Neural progenitor cell (in vitro differentiated cells): ENCODE measurements around the gene ANGEL1. TPM values are rescaled to one million over a fixed set of nuclear protein-coding genes. Genes with fewer than 3 reads are reported as not detected.

Experiments
- DNase-seq: peaks from one replicate; pipeline ENCODE4 v3.0.0-alpha.2; 2016; ENCODE audit warnings: low spot score
- H2AFZ ChIP-seq: fragments of 200-600 bp; sonication (generic); replicated peaks from 2 replicates; pipeline ENCODE4 v1.6.1; 2016; ENCODE audit warnings: antibody characterized with exemption
- H3F3A ChIP-seq: fragments of 200-600 bp; sonication (generic); 2 replicates; pipeline ENCODE4 v1.6.1; 2016; ENCODE audit warnings: antibody characterized with exemption, low read depth
- H3K27ac ChIP-seq: fragments of 200-600 bp; sonication (generic); 2 replicates; pipeline ENCODE4 v1.5.1; 2016; ENCODE audit warnings: mild to moderate bottlenecking
- H3K27me3 ChIP-seq: fragments of 200-600 bp; sonication (generic); 2 replicates; pipeline ENCODE4 v1.6.1; 2016; ENCODE audit warnings: mild to moderate bottlenecking, moderate library complexity
- H3K36me3 ChIP-seq: fragments of 200-600 bp; sonication (generic); 2 replicates; pipeline ENCODE4 v1.5.1; 2016
- H3K4me1 ChIP-seq: fragments of 200-600 bp; sonication (generic); 2 replicates; pipeline ENCODE4 v1.6.1; 2016; ENCODE audit warnings: mixed run types
- H3K4me2 ChIP-seq: fragments of 200-600 bp; sonication (generic); 2 replicates; pipeline ENCODE4 v1.6.1; 2016
- H3K4me3 ChIP-seq: fragments of 200-600 bp; sonication (generic); 2 replicates; pipeline ENCODE4 v1.5.1; 2016
- H3K79me2 ChIP-seq: fragments of 200-600 bp; sonication (generic); 2 replicates; pipeline ENCODE4 v1.6.1; 2016; ENCODE audit warnings: low read depth
- H3K9ac ChIP-seq: fragments of 200-600 bp; sonication (generic); 2 replicates; pipeline ENCODE4 v1.6.1; 2016
- H3K9me3 ChIP-seq: fragments of 200-600 bp; sonication (generic); 2 replicates; pipeline ENCODE4 v1.5.1; 2016; ENCODE audit warnings: low read depth
- H4K20me1 ChIP-seq: fragments of 200-600 bp; sonication (generic); 2 replicates; pipeline ENCODE4 v1.6.1; 2016; ENCODE audit warnings: low read depth
- H3K27ac Mint-ChIP-seq: 3 replicates; pipeline ENCODE4 v1.8.0; 2021; ENCODE audit warnings: mixed read lengths
- H3K27me3 Mint-ChIP-seq: 2 replicates; pipeline ENCODE4 v1.8.0; 2022; ENCODE audit warnings: low read depth, mild to moderate bottlenecking, inconsistent platforms, moderate library complexity, mixed read lengths; ENCODE audit not compliant: insufficient read depth
- H3K36me3 Mint-ChIP-seq: 3 replicates; pipeline ENCODE4 v1.8.0; 2021; ENCODE audit warnings: mixed read lengths
- H3K4me1 Mint-ChIP-seq: 3 replicates; pipeline ENCODE4 v1.8.0; 2021; ENCODE audit warnings: mixed read lengths
- H3K4me3 Mint-ChIP-seq: 3 replicates; pipeline ENCODE4 v1.8.0; 2021; ENCODE audit warnings: mild to moderate bottlenecking, moderate library complexity, mixed read lengths
- H3K9me3 Mint-ChIP-seq: 3 replicates; pipeline ENCODE4 v1.8.0; 2020; ENCODE audit warnings: mixed read lengths
- EZH2 ChIP-seq: fragments of 200-600 bp; sonication (generic); IDR thresholded peaks from 2 replicates; pipeline ENCODE4 v1.6.1; 2017; ENCODE audit warnings: antibody characterized with exemption, mild to moderate bottlenecking, moderate library complexity
- EZH2phosphoT487 ChIP-seq: fragments of 200-600 bp; sonication (generic); IDR thresholded peaks from 2 replicates; pipeline ENCODE4 v1.6.1; 2017; ENCODE audit warnings: antibody characterized with exemption
- total RNA-seq: library from RNA; depleted of rRNA; stranded (reverse); fragments of >200 nt; gene quantifications from 2 replicates; pipeline ENCODE4 v1.2.3, GENCODE V29; 2015; ENCODE audit warnings: low replicate concordance
- TF ChIP-seq, protein P1 (sequence below): fragments of 200-600 bp; sonication (generic); IDR thresholded peaks from 2 replicates; pipeline ENCODE4 v1.5.1; 2017; ENCODE audit warnings: antibody characterized with exemption, mild to moderate bottlenecking

ANGEL1 gene, protein sequence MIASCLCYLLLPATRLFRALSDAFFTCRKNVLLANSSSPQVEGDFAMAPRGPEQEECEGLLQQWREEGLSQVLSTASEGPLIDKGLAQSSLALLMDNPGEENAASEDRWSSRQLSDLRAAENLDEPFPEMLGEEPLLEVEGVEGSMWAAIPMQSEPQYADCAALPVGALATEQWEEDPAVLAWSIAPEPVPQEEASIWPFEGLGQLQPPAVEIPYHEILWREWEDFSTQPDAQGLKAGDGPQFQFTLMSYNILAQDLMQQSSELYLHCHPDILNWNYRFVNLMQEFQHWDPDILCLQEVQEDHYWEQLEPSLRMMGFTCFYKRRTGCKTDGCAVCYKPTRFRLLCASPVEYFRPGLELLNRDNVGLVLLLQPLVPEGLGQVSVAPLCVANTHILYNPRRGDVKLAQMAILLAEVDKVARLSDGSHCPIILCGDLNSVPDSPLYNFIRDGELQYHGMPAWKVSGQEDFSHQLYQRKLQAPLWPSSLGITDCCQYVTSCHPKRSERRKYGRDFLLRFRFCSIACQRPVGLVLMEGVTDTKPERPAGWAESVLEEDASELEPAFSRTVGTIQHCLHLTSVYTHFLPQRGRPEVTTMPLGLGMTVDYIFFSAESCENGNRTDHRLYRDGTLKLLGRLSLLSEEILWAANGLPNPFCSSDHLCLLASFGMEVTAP
- 23.2 and 28.7 TPM in 2 replicates for total RNA-seq

DNA sequence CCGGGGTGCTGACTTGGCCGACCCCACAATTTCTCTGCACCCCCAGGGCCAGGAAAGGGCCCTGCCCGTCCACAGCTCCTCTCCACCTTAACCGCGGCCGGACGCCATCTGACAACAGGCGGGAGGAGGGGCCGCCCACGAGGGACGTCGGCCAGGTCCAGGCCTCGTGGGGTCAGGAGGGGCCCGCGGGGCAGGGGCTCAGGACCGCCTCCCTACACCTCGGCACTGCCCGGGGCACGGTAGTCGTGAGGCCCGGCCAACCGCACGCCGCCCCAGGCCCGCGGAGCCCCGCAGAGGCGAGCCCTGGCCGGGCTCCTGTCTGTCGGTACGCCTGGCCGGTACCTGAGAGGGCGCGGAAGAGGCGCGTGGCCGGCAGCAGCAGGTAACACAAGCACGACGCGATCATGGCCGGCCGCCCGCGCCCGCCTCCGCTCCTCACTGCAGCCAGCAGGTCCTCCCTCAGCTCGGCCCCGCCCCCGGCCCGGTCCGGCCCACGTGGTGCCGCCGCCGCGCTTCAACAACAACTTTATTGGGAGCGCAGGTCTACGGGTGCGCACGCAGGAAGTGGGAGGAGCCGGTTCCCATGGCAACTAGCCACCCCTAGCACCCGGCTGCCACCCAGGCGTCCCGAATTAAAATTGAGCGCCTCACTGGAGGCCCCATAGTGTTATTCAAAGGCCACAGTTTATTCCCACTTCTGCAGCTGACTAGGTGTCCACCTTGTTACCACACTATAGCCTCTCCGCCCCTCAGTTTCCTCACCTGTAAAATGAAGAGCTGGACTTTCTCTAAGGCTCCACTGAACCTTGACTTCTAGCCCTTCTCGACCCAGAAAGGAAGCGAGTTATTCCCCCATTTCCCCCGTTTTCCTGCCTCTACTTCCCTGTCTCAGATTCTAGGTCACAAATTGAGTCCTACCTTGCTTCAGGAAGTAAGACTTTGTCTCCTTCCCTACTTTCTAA, at the start of gene ANGEL1:
TSS of gene ANGEL1 (minus strand) at position 461 of the 962 bp plus-strand sequence. CDS start at position 406, 55 bp downstream.
- H3K27ac Mint-ChIP-seq, result peak within 1 kb of the TSS; percentile 16
- TF ChIP-seq, protein P1, sequence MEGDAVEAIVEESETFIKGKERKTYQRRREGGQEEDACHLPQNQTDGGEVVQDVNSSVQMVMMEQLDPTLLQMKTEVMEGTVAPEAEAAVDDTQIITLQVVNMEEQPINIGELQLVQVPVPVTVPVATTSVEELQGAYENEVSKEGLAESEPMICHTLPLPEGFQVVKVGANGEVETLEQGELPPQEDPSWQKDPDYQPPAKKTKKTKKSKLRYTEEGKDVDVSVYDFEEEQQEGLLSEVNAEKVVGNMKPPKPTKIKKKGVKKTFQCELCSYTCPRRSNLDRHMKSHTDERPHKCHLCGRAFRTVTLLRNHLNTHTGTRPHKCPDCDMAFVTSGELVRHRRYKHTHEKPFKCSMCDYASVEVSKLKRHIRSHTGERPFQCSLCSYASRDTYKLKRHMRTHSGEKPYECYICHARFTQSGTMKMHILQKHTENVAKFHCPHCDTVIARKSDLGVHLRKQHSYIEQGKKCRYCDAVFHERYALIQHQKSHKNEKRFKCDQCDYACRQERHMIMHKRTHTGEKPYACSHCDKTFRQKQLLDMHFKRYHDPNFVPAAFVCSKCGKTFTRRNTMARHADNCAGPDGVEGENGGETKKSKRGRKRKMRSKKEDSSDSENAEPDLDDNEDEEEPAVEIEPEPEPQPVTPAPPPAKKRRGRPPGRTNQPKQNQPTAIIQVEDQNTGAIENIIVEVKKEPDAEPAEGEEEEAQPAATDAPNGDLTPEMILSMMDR, result no peak
- TF ChIP-seq EZH2 (peak; percentile 48), EZH2phosphoT487 (no peak)
- H3K4me1 ChIP-seq, result peaks cover 16% of the 10 kb centered on the region
- H3F3A ChIP-seq, result peaks cover 10% of the 10 kb centered on the region
- no peaks in the 10 kb centered on the region for H3K36me3 ChIP-seq
- H3K27ac ChIP-seq, result no peak within 1 kb of the TSS
- peak within 1 kb of the TSS; percentile 70 for H3K4me3 ChIP-seq
- H4K20me1 ChIP-seq, result no peaks in the 10 kb centered on the region
- no peaks in the 10 kb centered on the region for H3K27me3 ChIP-seq
- H3K9me3 ChIP-seq, result no peaks in the 10 kb centered on the region
- H3K4me2 ChIP-seq, result peak within 1 kb of the TSS; percentile 98
- peaks cover 9% of the 10 kb centered on the region for H3K36me3 Mint-ChIP-seq
- peak within 1 kb of the TSS; percentile 81 for H2AFZ ChIP-seq
- no peaks in the 10 kb centered on the region for H3K9me3 Mint-ChIP-seq
- peaks cover 33% of the 10 kb centered on the region for H3K79me2 ChIP-seq
- peak within 1 kb of the TSS; percentile 28 for H3K9ac ChIP-seq
- DNase-seq, result peak; percentile 93
- H3K27me3 Mint-ChIP-seq, result no peaks in the 10 kb centered on the region
- H3K4me1 Mint-ChIP-seq, result peaks cover 18% of the 10 kb centered on the region
- peak within 1 kb of the TSS; percentile 97 for H3K4me3 Mint-ChIP-seq

- Mint-ChIP-seq H3K27me3 (peaks cover 9% of the 10 kb centered on the region), H3K27ac (no peak overlapping the region), H3K9me3 (no peaks in the 10 kb centered on the region), H3K4me1 (peaks cover 39% of the 10 kb centered on the region), H3K4me3 (peak overlapping the region; percentile 17), H3K36me3 (no peaks in the 10 kb centered on the region)
- H2AFZ ChIP-seq, result no peak overlapping the region
- H3F3A ChIP-seq, result no peaks in the 10 kb centered on the region
- H3K9ac ChIP-seq, result no peak overlapping the region
- no peaks in the 10 kb centered on the region for H4K20me1 ChIP-seq
- no peak overlapping the region for H3K4me3 ChIP-seq
- TF ChIP-seq EZH2phosphoT487 (no peak), EZH2 (no peak)
- TF ChIP-seq, protein P1, result no peak
- H3K4me1 ChIP-seq, result peaks cover 5% of the 10 kb centered on the region
- no peak for DNase-seq
- no peaks in the 10 kb centered on the region for H3K27me3 ChIP-seq
- H3K27ac ChIP-seq, result no peak overlapping the region
- H3K9me3 ChIP-seq, result no peaks in the 10 kb centered on the region
- H3K36me3 ChIP-seq, result no peaks in the 10 kb centered on the region
- H3K79me2 ChIP-seq, result no peaks in the 10 kb centered on the region
- H3K4me2 ChIP-seq, result no peak overlapping the region
Measured at GRCh38 chr14:76861574-76862255, 49.0 kb upstream of the ANGEL1 start.

DNA sequence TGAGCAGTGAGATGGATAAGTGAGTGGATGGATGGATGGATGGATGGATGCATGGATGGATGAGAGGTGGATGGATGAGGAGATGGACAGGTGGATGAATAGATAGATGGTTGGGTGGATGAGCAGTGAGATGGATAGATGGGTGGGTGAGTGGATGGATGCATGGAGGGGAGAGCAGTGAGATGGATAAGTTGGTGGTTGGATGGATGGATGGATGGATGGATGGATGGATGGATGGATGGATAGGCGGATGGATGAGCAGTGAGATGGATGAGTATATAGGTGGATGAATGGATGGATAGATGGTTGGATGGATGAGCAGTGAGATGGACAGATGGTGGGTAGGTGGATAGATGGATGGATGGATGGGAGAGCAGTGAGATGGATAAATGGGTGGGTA, 44.1 kb upstream of the ANGEL1 start:
- H3F3A ChIP-seq, result no peaks in the 10 kb centered on the region
- peaks cover 5% of the 10 kb centered on the region for H3K4me1 ChIP-seq
- H3K27ac ChIP-seq, result no peak overlapping the region
- H4K20me1 ChIP-seq, result no peaks in the 10 kb centered on the region
- no peak overlapping the region for H2AFZ ChIP-seq
- no peaks in the 10 kb centered on the region for H3K36me3 Mint-ChIP-seq
- H3K9me3 Mint-ChIP-seq, result no peaks in the 10 kb centered on the region
- H3K4me3 Mint-ChIP-seq, result no peak overlapping the region
- no peak for DNase-seq
- H3K27me3 Mint-ChIP-seq, result peaks cover 9% of the 10 kb centered on the region
- no peak overlapping the region for H3K9ac ChIP-seq
- no peak overlapping the region for H3K4me2 ChIP-seq
- H3K4me3 ChIP-seq, result no peak overlapping the region
- H3K27ac Mint-ChIP-seq, result no peak overlapping the region
- H3K9me3 ChIP-seq, result no peaks in the 10 kb centered on the region
- H3K4me1 Mint-ChIP-seq, result peaks cover 5% of the 10 kb centered on the region
- no peaks in the 10 kb centered on the region for H3K79me2 ChIP-seq
- H3K36me3 ChIP-seq, result no peaks in the 10 kb centered on the region
- TF ChIP-seq, protein P1, result no peak
- TF ChIP-seq EZH2 (no peak), EZH2phosphoT487 (no peak)
- H3K27me3 ChIP-seq, result no peaks in the 10 kb centered on the region
